ENCODE measurements around the gene TBX6.
"Not testable (repeated sequence)": the region's sequence is repeated elsewhere in the genome, so short reads cannot be mapped to it uniquely, and the experiment has no call there.

Gene TBX6

DNA sequence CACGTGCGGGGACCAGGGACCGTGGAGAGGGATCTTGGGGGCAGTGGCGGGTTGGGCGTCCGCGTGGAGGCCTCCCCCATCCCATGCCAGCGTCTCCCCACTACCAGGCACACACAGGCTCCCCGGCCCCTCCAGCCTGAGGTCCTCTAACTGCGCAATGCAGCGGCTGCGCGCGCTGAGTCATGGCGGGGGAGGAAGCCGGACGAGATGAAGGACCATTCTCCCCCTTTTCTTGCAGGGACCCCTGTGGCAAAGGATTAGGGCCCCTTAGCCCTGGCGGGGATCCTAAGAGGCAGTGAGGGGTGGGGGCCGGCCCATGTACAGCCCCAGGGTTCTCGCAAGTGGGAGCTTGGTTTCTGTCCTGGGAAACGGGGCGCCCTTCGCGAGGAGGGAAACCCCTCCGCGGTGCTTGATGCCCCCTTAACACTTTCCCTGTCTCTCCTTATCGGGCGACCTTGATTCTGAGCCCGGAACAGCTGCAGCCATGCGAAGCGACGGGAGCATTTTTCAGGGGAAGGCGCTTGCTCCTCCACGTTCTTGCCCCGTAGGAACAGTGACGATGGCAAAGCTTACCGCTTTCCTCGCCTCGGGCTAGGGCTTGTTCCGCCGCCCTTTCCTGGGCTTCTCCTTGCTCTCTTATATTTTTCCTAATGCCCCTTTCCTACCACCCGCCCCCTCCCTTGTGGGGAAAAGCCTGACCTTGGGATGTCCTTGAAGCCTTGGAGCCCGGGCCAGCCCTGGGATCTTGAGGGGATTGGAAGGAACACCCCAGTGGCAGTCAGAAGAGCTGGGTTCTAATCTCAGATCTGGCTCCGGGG is 25.6 kb downstream of the TBX6 start:
- no peak for DNase-seq (ENCODE audit: low read depth)

DNA sequence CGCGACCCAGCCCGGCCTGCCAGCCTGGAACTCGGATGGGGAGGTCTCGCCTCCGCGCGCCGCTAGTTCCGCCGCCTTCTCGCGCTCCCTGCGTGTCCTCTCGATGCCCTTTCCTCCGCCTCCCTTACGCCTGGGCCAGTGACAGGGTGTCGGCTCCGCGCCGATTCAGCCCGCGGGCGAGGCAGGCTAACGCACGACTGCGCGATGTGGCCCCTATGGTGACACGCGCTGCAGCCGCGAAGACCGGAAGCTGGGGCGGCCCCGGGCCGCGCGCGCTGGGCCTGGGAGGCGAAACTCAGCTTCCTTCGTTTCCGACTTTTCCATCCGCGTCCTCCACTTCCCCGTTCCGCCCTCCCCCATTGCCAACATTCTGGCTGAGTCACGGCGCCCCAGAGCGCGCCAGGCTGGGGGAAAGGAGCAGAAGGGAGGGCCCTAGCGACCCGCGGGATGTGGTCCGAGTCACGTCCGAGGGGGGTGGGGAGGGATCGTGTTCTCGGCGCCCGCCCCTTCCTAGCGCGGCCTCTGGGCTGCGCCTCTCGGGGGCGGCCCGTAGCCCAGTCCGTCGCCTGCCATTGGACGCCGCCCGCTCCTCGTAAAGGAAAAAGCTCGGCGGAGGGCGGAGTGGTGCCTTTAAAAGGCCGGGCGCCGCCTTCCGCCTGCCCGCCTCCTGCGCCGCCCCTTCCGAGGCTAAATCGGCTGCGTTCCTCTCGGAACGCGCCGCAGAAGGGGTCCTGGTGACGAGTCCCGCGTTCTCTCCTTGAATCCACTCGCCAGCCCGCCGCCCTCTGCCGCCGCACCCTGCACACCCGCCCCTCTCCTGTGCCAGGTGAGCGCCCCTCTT is 26.4 kb downstream of the TBX6 start, which contains the start of gene ALDOA:
Gene ALDOA, plus strand, starts transcription at position 659 of the 841 bp plus-strand sequence. CDS start 1,138 bp downstream, outside the sequence.
- DNase-seq (ENCODE audit: low read depth), result peak; percentile 92

DNA sequence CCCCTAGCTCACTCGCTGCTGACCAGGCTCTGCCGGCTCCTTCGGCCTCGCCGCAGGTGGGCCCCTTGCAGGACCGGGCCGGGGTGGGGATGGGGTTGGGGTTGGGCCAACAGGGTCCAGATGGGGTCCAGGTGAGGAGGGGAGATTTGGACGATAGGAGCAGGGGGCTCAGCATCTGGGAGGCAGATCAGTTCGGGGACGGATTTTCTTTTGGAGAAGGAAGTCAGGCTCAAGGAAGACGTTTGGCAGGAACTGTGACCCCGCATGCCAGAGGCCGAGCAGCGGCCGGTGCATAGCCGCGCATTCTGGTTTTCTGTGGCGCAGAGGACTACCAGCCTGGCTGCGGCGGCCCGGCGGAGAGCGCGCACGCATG is 27.0 kb downstream of the TBX6 start:
- no peak for DNase-seq (ENCODE audit: low read depth)

DNA sequence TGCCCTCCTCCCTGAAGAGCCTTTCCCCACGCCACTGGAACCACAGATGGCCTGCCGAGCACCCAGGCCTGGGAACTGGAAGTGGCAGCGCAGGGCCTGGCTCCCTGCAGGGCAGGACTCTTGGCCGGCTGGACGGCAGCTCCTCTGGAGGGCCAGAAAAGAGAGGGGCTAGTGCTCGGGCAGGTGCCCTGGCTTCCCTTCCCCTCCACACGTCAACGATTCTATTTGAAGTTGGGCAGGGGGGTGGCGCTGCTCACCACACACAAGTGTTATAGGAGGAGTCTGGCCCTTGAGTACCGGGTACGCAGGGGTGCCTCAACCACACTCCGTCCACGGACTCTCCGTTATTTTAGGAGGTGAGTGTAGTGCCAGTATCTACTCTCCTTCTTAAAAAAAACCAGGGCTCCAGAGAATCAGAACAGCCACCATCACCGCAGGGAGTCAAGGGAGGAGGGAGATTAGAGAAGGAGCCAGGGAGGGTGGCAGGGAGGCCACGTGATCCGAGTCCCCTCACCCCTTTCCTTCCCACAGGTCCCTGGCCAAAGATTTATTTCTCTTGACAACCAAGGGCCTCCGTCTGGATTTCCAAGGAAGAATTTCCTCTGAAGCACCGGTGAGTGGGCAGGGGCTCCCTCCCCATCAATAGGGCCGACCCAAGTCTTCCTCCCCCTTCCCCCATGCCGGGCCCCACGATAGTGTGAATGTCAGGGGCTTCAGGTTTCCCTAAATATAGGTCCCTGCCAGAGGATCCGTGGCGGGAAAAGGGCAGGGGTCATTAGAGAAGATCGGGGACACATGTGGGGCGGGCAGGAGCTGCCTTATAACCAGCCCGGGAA is 27.6 kb downstream of the TBX6 start:
- DNase-seq (ENCODE audit: low read depth), result peak; percentile 52

DNA sequence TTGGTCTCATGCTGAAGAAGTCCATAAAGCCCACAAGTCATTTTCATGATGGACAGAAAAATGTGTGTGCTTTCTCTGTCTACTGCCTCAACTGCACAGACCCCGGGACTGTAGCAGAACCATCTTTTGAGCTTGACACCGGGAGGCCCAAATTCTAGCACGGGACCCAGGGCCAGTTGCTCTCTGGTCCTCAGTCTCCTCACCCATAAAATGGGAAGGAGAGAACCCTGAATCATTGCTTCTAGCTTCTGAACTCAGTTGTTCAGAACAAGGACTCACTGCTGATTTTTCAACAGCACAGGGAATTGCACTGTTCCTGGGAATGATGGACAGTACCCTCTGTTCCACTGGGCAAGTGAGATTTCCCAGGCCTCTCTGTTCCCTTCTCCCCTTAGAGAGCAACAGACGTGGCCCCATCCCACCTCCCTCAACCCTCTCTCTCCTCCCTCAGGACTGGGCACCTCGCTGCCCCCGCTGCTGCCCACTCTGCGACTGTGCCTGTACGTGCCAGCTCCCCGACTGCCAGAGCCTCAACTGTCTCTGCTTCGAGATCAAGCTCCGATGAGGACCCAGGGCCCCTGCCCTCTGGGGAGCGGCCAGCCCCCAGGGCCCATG is 28.3 kb downstream of the TBX6 start:
- no peak for DNase-seq (ENCODE audit: low read depth)

DNA sequence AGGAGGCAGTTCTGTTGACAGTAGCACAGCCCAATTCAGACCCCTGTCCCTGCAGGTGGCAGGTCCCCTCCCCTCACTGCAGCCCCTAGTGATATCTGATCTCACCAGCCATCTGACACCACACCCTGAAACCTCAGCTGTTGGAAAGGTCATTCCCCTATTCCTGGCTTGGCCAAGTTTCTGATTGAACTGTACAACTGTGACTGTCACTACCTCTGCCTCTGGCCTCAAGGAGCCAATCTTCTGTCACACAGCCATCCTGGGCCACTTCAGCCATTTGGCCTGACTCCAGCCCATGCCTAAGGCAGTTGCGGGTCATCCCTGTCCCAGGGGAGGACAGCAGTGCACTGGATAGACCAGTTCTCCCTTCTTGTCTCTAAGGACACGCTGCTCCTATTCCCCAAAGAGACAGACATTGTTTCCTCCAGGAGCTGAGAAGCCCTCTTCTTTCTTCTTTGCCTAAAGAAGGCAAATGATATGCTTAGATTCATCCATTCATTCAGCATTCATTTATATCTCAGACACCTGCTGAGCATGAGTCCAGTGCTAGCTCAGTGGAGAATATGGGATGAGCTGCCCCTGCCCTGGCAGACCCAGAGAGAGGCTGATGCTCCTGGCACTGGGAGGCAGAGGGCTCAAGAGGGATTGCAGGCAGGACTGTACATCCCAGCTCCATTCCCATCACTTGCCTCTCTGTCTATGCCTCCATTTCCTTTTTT is 30.7 kb downstream of the TBX6 start:
- no peak for DNase-seq (ENCODE audit: low read depth)

DNA sequence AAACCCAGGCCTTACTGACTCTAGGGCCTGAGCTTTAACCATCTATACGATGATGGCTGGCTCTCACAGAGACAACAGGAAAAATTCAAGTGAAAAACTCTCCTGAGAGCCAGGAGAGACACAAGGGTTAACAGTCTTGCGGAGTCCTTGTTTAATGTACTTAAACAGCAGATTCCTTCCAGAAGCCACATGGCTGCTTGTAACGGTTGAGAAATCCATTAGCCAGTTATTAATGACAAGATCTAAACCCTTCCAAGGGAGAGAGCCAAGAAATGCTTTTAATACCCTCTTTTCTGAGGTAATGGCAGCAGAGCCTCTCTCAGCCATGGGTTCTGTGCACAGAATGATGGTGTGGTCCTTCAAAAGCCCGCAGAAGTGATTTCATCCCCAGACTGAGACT is 31.4 kb downstream of the TBX6 start:
- no peak for DNase-seq (ENCODE audit: low read depth)

DNA sequence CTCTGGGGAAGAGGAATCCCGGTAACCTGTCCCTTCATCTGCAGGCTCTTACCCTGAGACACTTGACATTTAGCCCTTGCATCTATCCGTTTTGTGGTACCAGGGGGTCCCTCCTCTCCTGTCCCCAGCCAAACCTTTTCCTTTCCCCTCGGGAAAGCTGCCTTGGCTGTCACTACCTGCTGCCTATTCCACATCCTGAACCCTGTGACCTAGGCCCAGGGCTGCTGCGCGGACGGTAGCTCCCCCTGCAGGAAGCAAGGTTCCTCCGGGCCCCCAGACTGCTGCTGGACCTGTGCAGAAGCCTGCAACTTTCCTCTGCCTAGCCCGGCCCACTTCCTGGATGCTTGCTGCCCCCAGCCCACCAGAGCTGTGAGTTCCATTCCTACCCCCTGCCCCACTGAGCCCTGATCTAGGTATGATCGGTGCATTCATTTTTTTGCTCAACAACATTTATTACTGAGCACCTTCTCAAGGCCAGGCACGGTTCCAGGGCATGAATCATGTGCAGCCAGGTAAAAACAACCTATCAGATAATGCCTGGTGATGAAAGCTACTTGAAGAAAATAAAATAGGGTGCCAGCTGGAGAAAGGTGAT is 36.7 kb downstream of the TBX6 start:
- no peak for DNase-seq (ENCODE audit: low read depth)

DNA sequence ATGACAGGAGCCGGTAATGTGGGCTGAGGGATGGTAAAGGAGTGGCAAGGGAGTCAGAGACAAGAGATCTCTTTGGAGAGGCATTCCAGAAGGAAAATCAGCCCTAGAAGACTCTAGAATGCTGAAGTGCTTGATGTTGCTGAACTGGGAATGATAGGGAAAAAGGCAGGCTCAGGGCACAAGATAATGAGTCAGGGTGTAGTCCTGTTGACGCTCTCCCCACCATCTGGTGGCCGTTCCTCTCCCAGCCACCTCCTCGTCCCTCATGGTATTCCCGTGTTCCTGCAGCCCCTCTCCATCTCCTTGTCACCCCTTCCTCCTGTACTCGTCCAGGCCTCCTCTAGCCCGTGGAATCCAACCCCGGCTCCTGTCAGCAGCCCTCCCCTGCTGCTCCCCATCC is 37.3 kb downstream of the TBX6 start:
- DNase-seq (ENCODE audit: low read depth), result no peak

DNA sequence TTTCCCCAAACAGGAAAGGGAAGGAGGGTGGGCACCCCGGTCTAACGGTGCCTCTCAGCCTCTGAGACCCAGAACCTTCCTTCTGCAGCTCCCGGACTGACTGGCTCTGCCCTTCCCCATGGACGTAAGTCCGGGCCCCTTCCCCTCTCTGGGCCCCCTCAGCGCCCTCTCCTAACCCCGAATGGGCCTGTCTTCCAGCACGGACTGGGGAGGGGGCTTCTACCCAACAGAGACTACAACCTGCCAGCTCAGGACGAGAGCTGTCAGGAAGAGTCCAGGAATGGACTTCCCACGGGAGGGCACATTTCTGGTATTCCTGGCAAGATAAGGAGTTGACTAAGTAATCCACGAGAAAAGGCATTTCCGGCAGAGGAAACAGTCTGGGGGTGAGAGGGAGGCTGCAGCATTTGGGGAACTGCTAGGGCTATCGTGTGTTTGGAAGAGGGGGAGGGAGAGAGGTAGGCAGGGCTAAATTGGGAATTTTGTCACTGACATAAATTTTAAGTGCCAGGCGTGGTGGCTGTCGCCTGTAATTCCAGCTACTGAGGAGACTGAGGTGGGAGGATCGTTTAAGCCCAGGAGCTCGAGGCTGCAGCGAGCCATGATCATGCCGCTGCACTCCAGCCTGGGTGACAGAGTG is 38.2 kb downstream of the TBX6 start:
- no peak for DNase-seq (ENCODE audit: low read depth)

DNA sequence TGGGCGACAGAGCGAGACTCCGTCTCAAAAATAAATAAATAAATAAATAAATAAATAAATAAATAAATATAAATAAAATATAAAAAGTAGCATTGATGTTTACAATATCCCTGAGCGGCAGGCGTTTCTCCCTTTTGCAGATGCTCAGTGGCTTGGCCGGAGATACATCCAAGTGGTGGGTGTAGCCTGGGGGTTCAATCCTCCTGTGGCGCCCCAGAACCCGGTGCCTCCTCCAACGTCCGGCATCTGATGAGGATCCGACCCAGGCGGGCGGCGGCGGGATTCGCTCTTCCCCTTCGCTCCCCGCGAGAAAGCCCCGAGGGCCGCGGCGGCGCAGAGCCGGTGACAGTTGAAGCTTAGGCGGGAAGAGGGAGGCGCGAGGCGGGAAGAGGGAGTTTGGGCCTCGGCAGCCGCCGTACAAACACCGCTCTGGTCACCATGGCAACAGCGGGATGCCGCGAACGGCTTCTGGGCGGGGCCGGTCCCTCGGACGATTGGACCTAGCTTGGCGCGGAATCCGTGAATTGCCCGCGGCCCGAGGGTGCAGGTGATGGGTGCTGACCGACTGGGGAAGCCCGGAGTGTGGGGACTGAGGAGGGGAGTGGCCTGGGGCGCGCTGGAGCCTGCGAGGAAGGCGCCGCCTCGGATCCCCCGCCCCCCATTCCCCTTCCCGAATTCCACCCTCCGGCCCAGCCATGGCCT is 38.9 kb downstream of the TBX6 start:
- DNase-seq (ENCODE audit: low read depth), result peak; percentile 82

GRCh38 chr16:30051518-30051917 is 40.2 kb downstream of the TBX6 start:
- DNase-seq (ENCODE audit: low read depth), result no peak

GRCh38 chr16:30049871-30050270 is 41.9 kb downstream of the TBX6 start:
- no peak for DNase-seq (ENCODE audit: low read depth)

DNA sequence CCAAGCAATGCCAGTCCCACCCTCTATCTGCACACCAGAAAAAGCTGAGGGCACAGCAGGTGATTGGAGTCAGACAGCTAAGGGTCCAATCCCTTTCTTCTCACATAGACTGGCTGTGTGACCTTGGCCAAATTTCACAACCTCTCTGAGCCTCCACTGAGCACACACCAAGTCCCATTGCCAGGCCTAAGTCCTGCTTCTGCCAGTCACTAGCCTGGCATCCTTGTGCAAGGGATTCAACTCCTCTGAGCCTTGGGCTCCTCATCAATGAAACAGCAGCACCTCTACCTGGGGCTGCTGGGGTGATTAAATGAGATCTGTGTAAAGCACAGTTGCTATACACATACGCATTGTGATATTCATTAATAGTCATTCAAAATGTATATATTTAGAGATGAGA is 45.1 kb downstream of the TBX6 start:
- DNase-seq (ENCODE audit: low read depth), result no peak

DNA sequence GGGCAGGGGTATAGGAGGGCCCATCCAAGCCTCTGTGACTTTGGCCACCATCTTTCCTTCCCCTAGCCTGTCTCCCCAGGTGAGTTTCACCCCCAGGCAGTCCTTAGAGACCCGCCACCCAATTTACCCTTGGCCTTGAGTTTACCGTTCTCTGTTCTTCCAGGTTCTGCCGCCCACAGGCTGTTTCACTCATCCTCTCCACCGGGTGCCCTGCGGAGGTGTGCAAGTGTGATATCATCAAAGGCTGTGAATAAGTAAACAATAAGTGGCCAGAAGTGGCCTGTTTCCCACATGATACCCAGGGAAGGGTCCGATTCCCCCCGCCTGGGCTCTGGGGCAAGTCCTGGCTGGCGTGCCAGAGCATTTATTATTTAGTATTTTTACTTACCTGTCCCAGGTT is 45.5 kb downstream of the TBX6 start:
- no peak for DNase-seq (ENCODE audit: low read depth)

- no peak for DNase-seq (ENCODE audit: low read depth)
Observed at GRCh38 chr16:30041841-30042240, 49.9 kb downstream of the TBX6 start.

GRCh38 chr16:30040690-30041089 is 51.0 kb downstream of the TBX6 start:
- DNase-seq (ENCODE audit: low read depth), result not testable (repeated sequence)

DNA sequence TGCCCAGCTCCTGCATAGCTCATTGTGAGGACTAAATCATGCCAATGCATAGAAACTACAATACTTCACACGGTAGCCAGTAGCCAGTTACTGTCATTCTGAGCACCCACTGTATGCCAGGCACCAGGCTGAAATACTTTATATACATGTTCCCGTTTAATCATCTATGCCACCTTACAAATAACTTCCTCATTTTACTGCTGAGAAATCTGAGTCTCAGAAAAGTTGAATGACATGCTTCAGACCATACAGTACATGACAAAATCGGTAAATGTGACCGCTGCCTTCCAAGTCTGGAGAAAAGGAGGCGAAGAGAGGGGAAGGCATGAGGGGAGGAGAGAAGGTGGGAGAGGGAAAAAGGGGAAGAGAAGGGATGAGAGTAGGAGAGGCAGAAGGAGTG is 51.5 kb downstream of the TBX6 start:
- DNase-seq (ENCODE audit: low read depth), result no peak

Measured in activated gamma-delta T cell treated with anti-CD3 and anti-CD28 coated beads, Interleukin-2, amount 50 U/mL, for 16 hours (primary cell).